HEK293T (cell line): ENCODE results near the gene CUX1.

Source experiments
- BHLHE40 ChIP-seq: fragments of 450-650 bp; IDR thresholded peaks from 2 replicates; pipeline ENCODE4 v1.6.1; 2016; ENCODE audit warnings: mild to moderate bottlenecking, moderate library complexity, borderline replicate concordance
- CTBP1 ChIP-seq: fragments of 450-650 bp; IDR thresholded peaks from 2 replicates; pipeline ENCODE4 v1.6.1; 2016; ENCODE audit warnings: borderline replicate concordance
- FOXA1 ChIP-seq: fragments of 450-650 bp; IDR thresholded peaks from 2 replicates; pipeline ENCODE4 v1.6.1; 2016; ENCODE audit warnings: mild to moderate bottlenecking
- L3MBTL2 ChIP-seq: fragments of 450-650 bp; conservative IDR thresholded peaks from 2 replicates; pipeline ENCODE4 v1.6.1; 2016; ENCODE audit warnings: mild to moderate bottlenecking
- LEF1 ChIP-seq: fragments of 450-650 bp; IDR thresholded peaks from 2 replicates; pipeline ENCODE4 v1.6.1; 2017; ENCODE audit warnings: mild to moderate bottlenecking, borderline replicate concordance
- NFRKB ChIP-seq: fragments of 450-650 bp; IDR thresholded peaks from 2 replicates; pipeline ENCODE4 v1.6.1; 2016; ENCODE audit warnings: mild to moderate bottlenecking, moderate library complexity
- PKNOX1 ChIP-seq: fragments of 450-650 bp; IDR thresholded peaks from 2 replicates; pipeline ENCODE4 v1.6.1; 2016
- SP1 ChIP-seq: fragments of 450-650 bp; IDR thresholded peaks from 2 replicates; pipeline ENCODE4 v1.6.1; 2017
- SUZ12 ChIP-seq: fragments of 450-650 bp; IDR thresholded peaks from 2 replicates; pipeline ENCODE4 v1.6.1; 2016; ENCODE audit warnings: mild to moderate bottlenecking
- TARDBP ChIP-seq: fragments of 450-650 bp; IDR thresholded peaks from 2 replicates; pipeline ENCODE4 v1.6.1; 2016

GRCh38 chr7:101991860-101992259 lies 174.4 kb downstream of the CUX1 start:
- no peak for TF ChIP-seq PKNOX1
- no peak for TF ChIP-seq BHLHE40
- no peak for TF ChIP-seq L3MBTL2
- TF ChIP-seq TARDBP: no peak
- no peak for TF ChIP-seq SP1
- no peak for TF ChIP-seq FOXA1
- no peak for TF ChIP-seq NFRKB
- TF ChIP-seq SUZ12: no peak
- TF ChIP-seq LEF1: no peak
- no peak for TF ChIP-seq CTBP1
